CD1c-positive myeloid dendritic cell (primary cell): ENCODE data around the gene ATP5F1B.
"Not testable (repeated sequence)": the region's sequence is repeated elsewhere in the genome, so short reads cannot be mapped to it uniquely, and the experiment has no call there.

Experiments
- DNase-seq: peaks from one replicate; pipeline ENCODE4 v3.0.0-alpha.2; 2016; ENCODE audit errors: extremely low spot score

The ATP5F1B gene

DNA sequence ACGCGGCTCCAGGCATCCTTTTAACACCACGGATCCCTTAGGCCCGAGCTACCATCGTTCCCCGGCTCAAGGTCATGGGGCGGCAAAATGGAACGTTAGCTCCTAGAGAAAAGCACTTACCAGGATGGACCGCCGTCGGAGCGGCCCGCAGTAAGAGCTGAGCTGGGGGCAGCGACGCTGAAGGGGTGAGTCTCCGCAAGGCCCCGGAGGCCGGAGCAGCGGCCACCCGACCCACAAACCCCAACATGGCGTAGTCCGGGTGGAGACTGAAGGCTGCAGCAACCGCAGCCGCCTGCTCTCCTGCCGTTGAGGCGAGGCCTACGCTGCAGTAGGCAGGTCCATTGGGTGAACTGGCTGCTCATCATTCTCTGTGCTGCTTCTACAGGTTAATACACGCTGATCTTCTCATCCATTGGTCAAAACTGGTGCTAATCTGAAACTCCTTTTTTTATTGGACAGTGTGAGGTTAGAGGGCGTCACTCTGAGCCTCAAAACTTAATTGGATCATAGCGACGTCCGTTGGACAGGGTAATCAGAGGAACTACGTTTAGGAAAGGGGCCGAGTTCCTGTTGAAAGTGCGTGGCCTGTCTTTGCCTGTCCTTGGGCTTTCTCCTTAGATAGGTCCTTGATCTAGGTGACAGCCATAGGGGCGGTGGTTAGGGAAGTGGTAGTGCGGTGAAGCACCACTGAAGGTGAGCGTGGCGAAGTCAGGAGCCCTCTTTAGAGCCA, at the start of gene ATP5F1B:
TSS of gene ATP5F1B (minus strand) at position 268 of the 730 bp plus-strand sequence. CDS start at position 247, 21 bp downstream.
- DNase-seq = peak; percentile 99

DNA sequence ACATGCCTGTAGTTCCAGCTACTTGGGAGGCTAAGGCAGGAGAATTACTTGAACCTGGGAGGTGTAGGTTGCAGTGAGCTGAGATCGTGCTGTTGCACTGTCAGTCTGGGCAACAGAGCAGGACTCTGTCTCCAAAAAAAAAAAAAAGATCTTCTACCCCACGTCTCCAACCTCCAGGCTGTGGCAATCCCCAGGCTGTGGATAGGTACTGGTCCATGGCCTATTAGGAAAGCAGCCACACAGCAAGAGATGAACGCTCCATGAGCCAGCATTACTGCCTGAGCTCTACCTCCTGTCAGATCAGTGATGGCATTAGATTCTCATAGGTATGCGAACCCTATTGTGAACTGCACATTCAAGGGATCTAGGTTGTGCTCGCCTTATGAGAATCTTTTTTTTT, 48.4 kb upstream of the ATP5F1B start:
- DNase-seq = no peak

DNA sequence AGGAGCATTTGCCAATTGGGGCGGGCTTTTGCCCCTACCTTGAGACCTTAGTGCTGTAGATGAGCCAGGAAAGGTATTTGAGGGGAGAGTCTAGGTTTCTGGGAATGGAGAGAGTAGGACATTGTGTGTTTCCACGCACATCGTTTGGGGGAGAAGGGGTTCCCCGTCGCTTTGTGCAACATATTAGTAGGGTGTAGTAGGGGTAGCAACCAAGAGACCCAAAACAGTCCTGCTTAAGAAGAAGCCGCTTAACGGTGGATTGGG, 43.0 kb upstream of the ATP5F1B start:
- no peak for DNase-seq

DNA sequence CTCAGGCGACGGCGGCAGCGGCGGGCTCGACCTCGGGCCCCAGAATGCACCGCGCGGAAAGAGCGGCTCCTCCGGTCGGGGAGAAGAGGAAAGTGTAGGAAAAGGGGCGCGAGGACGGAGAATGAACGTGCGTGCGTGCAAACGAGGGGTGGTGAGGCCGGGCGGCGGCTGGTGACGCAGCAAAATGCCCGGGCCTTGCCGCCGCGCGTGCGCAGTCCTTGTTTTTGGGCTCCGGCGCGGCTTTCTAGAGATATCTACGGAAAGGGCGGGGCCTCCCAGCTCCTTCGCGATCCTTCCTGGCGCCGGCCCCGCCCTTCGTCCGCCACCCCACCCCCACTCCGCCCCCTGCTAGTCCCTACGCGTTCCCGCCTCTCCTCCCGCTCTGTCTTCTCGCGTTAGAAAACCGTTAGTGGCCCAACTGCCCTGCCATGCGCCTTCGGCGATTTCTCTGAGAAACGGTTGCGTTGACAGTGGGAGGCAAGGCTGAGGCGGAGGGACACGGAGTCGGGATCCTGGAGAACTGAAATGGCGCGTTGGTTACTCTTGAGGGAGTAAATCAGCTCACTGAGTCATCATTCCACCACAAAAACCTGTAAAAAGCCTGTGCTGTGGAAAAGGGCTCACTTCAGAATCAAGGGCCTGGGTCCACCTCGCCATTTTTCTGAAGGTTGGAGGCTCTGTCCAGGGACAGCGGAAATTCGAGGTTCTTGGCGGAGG, 42.5 kb upstream of the ATP5F1B start, which contains the start of gene PTGES3:
TSS of gene PTGES3 (minus strand) at position 156 of the 717 bp plus-strand sequence. CDS start 285 bp downstream, outside the sequence.
- DNase-seq = peak; percentile 99

DNA sequence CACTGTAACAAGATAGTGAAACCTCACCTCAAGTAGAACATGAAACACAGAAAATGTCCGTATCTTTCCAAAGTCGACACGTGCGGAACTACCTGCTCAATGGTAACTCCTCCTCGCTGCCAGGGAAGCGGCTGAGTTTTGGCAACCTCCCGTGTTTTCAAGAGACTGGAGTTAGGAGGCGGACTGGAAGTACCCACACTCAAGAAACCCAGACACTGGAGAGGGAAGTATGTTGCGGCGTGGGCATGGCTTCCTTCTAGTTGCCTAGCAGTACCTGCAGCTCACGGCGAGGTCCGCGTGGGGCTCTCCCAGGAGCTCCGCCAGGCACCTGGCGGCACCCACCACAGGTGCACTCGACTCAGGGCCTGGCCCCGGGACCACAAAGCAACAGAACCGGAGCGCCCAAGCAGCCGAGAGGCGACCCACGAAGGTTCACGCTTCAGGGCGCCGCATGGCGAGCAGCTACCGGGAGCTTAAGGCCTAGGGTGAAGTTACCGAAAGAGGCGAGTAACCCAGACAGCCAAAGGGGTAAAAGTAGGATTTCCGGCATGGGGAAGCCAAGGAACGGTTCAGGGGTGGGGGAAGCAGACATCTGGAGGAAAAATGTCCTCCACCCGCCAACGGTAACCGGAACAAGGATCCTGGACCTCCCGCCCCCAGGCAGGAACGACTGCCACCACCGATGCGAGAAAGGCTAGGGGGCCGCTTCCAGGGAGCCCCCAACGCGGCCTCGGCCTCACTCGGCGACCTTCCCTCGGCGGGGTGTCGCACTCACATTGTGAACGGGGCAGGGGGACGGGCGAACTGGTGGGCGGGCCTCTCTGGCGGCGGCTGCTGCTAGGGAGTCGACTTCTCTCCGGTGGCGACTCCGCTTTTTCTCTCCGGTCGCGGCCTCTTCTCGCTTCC, 41.7 kb upstream of the ATP5F1B start:
- peak; percentile 87 for DNase-seq

DNA sequence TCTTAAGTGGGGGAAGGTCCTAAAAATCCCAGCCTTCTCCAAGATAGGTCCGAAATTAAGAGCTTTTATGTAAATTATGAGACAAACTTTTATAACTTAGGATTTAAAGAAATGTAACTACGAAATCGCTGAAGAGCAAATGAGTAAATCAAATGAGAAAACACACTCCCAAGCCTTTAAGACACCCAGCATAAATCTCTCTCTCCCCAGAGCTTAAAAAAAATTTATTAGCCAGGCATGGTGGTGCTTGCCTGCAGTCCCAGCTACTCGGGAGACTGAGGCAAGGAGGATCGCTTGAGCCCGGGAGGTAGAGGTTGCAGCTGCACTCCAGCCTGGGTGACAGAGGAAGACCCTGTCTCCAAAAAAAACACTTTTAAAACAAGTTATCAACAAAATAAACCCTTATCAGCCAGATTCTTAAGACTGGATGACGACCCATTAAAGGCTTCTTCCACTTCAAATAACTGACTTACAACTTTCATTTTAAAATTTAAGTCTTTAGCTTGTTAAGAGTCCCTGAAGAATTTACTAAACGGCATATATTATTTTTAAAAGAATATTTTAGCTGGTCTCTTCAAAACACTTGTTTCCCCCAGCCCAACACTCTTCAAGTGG, 39.1 kb upstream of the ATP5F1B start:
- no peak for DNase-seq

DNA sequence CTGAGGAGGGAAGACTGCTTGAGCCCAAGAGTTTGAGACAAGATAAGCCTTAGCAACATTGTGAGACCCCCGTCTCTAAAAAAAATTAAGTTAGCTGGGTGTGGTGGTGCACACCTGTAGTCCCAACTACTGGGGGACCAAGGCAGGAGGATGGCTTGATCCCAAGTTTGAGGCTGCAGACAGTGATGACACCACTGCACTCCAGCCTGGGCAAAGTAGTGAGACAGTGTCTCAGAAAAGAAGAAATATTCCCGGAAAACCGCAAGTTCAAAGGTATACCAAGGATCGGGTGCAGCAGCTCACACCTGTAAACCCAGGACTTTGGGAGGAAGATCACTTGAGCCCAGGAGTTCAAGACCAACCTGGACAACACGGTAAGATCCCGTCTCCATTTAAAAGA, 36.5 kb upstream of the ATP5F1B start:
- no peak for DNase-seq

DNA sequence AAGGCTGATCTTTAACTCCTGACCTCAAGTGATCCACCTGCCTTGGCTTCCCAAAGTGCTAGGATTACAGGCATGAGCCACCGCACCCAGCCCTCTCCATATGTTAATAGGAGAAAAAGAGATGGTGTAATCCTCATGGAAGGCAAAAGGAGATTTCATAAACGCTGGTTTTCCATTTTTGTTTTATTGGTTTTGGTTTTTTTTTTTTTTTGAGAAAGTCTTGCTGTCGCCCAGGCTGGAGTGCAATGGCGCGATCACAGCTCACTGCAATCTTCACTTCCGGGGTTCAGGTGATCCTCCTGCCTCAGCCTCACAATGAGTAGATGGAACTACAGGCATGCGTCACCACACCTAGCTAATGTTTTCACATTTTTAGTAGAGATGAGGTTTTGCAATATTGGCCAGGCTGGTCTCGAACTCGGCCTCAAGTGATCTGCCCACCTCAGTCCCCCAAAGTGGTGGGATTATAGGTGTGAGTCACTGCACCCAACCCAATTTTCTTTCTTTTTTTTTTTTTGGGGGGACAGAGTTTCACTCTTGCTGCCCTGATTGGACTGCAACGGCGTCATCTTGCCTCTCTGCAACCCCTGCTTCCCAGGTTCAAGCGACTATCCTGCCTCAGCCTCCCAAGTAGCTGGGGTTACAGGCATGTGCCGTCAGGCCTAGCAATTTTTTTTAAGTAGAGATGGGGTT, 34.2 kb upstream of the ATP5F1B start:
- DNase-seq = no peak

DNA sequence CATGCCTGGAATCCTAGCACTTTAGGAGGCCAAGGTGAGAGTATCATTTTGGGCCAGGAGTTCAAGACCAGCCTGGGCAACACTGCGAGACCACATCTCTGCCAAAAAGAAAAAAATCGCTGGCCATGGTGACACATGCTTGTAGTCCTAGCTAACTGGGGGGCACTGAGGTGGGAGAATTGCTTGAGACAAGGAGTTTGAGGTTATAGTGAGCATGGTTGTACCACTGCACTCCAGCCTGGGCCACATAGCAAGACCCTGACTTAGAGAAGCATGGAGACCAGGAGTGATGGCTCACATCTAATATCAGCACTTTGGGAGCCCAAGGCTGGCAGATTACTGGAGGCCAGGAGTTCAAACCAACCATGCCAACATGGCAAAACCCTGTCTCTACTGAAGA, 33.1 kb upstream of the ATP5F1B start:
- no peak for DNase-seq

DNA sequence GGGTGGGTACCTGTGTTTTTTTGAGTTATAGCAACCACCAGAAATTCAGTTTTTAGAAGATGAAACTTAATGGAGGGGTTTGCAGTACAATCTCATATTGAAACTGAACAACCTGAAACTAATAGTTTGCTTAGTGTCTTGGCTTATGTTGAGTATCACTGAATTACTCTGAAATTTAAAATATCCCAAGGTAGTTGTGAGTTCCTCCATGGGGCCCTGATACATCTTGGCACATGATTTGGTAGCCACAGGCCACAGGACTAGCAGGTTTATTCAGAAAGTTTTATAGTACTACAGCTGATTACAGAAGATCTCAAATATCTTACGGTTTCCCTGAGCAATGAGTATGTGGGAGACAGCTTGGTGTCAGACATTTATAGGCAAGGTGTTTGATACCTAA, 31.9 kb upstream of the ATP5F1B start:
- DNase-seq = no peak

DNA sequence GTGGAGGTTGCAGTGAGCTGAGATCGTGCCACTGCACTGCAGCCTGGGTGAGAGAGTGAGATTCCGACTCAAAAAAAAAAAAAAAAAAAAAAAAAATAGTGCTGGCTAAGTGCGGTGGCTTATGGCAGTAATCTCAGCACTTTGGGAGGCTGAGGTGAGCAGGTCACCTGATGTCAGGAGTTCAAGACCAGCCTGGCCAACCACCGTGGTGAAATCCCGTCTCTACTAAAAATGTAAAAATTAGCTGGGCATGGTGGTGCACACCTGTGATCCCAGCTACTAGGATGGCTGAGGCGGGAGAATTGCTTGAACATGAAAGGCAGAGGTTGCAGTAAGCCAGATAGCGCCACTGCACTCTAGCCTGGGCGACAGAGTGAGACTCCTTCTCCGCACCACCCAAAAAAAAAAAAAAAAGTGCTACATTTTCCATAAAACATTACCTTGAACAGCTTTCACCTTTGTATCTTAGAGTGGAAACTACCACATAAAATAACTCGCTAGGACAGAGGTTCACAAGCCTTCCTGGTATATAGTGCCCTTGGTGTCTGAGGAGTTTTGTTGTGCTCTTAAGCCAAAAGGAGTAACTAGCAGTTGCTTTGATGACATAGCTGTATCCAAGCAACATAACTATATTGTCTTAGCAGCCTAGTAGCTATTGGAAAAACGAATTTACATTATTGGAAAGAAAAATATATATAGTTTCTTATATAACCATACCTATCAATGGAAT, 31.2 kb upstream of the ATP5F1B start:
- no peak for DNase-seq

DNA sequence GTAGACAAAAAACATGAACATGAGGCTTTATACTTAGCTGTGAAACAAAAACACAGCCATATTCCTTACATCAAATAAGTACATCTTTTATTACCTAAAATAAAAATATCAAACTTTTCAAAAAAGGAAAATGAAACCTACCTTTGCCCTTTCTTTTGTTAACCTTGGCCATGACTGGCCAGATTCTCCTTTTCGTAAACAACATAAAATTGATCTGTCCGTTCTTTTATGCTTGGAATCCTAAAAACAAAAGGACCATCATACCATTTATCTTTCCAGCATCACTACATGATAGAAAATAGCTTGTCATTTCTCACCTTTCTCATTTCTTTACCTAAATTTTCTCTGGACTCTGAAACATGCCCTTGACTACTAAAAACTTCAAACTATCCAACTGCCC, 25.8 kb upstream of the ATP5F1B start:
- DNase-seq = no peak

DNA sequence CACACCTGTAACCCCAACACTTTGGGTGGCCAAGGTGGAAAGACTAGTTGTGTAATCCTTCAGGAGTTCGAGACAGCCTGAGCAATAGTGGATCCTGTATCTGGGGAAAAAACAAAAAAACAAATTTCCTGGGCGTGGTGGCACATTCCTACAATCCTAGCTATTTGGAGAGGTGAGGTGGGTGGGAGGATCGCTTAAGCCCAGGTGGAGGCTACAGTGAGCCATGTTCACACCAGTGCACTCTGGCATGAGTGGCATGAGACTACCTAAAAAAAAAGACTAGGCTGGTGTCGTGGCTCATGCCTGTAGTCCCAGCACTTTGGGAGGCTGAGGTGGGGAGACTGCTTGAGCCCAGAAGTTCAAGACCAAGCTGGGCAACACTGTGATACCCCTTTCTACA, 25.1 kb upstream of the ATP5F1B start:
- DNase-seq = no peak

DNA sequence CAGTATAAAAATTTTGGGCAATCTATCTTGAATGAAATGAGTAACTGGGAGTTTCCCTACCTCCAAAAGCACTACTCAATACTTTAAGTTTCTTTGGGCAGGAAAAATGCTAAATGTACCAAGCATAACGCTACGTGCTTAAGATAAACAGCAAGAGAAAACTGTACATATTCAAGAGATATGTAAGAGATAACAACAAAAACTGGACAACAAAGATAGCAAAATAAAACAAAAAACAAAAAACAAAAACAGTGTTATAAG, 22.3 kb upstream of the ATP5F1B start:
- no peak for DNase-seq

DNA sequence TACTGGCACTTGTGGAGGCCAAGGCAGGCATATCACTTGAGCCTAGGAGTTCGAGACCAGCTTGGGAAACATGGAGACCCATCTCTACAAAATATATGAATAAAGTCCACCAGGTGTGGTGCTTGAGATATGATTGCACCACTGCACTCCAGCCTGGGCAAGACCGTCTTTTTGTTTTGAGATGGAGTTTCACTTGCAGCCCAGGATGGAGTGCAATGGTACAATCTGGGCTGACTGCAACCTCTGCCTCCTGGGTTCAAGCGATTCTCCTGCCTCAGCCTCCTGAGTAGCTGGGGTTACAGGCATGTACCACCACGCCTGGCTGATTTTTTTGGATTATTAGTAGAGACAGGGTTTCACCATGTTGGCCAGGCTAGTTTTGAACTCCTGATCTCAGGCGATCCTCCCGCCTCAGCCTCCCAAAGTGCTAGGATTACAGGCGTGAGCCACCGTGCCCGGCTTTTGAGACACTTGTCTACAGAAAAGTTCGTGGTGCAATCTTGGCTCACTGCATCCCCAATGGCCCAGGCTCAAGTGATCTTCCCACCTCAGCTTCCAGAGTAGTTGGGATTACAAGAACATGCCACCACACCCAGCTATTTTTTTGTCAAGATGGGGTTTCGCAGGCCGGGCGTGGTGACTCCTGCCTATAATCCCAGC, 16.3 kb upstream of the ATP5F1B start:
- no peak for DNase-seq

DNA sequence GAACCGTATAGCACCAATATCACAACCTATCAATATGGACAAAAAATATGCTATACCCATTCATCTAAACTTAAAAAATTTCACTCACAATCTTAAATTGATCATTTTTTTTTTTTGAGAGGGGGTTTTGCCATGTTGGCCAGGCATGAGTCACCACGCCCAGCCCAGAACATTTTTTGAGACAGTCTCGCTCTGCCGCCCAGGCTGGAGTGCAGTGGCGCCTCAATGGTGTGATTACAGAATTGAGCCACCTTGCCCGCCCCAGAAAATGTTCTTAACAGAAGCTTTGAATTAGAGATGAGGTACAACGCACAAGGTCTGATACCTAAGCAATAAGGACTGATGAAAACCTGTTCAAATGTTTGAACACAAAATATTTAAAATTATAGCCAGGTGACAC, 15.8 kb upstream of the ATP5F1B start:
- no peak for DNase-seq

DNA sequence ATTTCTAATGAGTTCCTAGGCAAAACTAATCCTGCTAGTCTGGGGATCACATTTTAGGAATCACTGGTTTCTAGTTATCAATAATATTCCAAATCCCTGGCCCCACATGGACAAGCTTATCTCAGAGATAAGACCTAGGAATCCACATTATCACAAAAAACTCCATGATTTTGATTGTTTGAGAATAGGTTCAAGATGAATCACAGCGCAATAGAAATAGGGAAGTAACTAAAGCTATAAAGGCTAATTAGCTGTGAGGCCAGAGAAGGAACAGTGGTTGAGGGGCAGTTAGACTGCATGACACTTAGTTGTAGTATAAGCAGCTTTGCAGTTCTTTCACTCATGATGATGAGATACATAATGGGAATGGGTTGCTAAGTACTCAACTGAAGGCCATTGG, 13.1 kb upstream of the ATP5F1B start:
- peak; percentile 53 for DNase-seq

DNA sequence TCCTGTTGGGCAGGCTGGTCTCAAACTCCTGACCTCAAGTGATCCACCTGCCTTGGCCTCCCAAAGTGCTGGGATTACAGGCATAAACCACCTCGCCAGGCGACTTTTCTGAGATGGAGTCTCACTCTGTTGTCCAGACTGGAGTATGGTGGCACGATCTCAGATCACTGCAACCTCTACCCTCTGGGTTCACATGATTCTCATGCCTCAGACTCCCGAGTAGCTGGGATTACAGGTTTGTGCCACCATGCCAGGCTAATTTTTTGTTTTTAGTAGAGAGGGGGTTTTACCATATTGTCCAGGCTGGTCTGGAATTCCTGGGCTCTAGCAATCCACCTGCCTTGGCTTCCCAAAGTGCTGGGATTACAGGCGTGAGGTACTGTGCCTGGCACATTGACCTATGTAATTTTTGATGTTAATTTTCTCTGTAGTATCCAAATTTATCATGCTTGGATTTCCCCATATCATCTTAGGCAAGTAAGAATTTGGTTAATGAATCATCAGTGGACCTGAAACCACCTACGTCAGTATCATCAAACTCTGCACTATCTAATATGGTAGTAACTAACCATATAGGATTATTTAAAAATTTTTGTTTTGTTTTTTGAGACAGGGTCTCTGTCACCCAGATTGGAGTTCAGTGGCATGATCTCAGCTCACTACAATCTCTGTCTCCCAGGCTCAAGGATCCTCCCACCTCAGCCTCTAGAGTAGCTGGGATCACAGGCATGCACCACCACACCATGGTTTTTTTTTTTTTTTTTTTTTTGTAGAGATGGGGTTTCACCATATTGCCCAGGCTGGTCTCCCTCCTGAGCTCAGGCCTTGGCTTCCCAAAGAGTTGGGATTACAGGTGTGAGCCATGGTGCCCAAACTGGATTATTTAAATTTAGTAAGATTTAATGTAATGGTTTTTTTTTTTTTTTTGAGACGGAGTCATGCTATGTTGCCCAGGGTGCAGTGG, 11.9 kb upstream of the ATP5F1B start:
- no peak for DNase-seq

DNA sequence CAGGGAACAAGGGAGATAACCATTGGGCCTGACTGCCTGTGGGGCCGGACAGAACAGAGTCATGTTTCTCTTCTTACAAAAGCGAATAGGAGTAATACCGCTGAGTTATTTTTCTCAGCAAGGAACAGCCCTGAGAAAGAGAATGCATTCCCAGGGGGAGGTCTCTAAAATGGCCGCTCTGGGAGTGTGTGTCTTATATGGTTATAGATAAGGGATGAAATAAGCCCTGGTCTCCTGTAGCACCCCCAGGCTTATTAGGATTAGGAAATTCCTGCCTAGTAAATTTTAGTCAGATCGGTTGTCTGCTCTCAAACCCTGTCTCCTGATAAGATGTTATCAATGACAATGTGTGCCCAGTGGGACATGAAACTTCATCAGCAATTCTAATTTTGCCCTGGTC, 8.0 kb upstream of the ATP5F1B start:
- not testable (repeated sequence) for DNase-seq
